ENCODE data around the gene FSIP2.

- TF ChIP-seq EZH2 (IDR thresholded peaks at IDR 0.05), result no peak
- TF ChIP-seq POLR2AphosphoS5 (IDR thresholded peaks at IDR 0.05; ENCODE audit: borderline replicate concordance, low read depth, low read length), result no peak
Measured at GRCh38 chr2:185787227-185788145, 48.9 kb downstream of the FSIP2 start.

Data from SK-N-MC (cell line).